ENCODE results near the gene PDGFRA. TPM values are rescaled to one million over a fixed set of nuclear protein-coding genes. Genes with fewer than 3 reads are reported as not detected.
A peak's percentile ranks its signal among the peaks of the same experiment; 100 is the strongest.
"Not testable (repeated sequence)": the region's sequence is repeated elsewhere in the genome, so short reads cannot be mapped to it uniquely, and the experiment has no call there.

PDGFRA gene
- total and polyA plus RNA-seq, 4 donors, result 14.5 to 297 (median 138) TPM

DNA sequence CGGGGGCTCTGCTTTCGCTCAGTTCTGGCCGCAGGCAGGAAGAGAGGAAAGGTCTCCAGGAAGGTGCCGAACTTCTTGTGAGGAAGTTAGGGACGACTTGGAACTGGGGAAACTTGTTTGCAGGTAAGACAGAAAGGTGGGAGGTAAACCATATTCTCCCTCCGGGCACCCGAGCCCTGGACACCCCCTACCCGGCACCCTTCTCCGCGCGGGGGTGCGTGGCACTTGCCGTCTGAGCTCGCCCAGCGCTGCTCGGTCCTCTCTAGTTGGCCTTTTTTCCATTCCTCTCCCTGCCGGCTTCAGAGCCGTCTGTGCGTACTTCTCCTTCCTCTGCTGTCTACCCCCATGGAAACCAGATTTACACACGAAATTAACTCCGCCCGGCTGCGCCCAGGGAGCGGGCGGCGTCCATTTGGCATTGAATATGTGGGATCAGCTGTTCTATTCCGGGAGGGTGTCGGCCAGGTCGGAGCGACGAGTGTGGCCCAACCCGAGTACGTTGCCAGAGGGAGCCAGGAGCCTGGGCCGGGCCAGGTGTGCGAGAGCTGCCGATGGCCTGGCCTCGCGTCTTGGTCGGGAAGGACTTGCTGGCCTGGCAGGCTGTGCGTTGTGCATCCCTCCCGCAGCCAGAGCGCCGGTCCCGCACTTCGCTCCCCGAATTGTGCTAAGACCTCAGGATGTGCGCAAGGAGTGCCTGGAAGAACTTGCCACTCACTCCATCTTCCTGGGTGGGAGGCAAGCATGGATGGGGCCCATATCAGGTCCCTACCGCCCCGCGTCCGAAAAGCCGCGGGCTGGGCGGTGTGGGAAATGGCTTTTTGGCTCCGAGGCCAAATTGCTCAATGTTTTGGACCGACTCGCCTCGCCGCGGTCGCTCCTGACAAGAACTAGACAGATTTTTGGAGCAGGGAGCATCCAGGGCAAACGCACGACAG, 1.7 kb downstream of the PDGFRA start:
- H3K4me3 ChIP-seq (ENCODE audit: low read length in 2 of 2), result peak overlapping the region; percentile 59 to 78
- H3K27ac ChIP-seq (ENCODE audit: low read depth in 1 of 2, low read length in 2 of 2), result peak overlapping the region; percentile 43 to 86
- no peaks in the 10 kb centered on the region for H3K36me3 ChIP-seq (ENCODE audit: control insufficient read depth in 1 of 2, insufficient read depth in 2 of 2, low read length in 1 of 2)
- 1% methylated on average over 60 to 63 of the region's 63 CpGs for WGBS, 2 donors
- H3K9me3 ChIP-seq (ENCODE audit: control insufficient read depth, low read length), result no peaks in the 10 kb centered on the region
- DNase-seq, result peak; percentile 70 to 84
- no peaks in the 10 kb centered on the region for H3K27me3 ChIP-seq (ENCODE audit: control insufficient read depth in 1 of 2, insufficient read depth in 2 of 2, low read length in 1 of 2)
- H3K4me1 ChIP-seq (ENCODE audit: control insufficient read depth in 1 of 2, insufficient read depth in 2 of 2, low read length in 2 of 2), result no peaks in the 10 kb centered on the region
- peak; percentile 20 for ATAC-seq (ENCODE audit: low FRiP score)
- intact Hi-C loops (cut with DNase I), result loop anchor here (5.0 to 10.0 kb wide), 7 partner anchors 528 to 1856 kb away; partner anchors contain the start of gene RASL11B (in 1 of the 2)

- intact Hi-C loops (cut with DNase I), result loop anchor here (5.0 to 10.0 kb wide), 7 partner anchors 529 to 1857 kb away; partner anchors contain the start of gene RASL11B (in 1 of the 2)
- Histone ChIP-seq H3K36me3 (ENCODE audit: control insufficient read depth in 1 of 2, insufficient read depth in 2 of 2, low read length in 1 of 2) (no peaks in the 10 kb centered on the region), H3K9me3 (ENCODE audit: control insufficient read depth, low read length) (no peaks in the 10 kb centered on the region), H3K27ac (ENCODE audit: low read depth in 1 of 2, low read length in 2 of 2) (peak overlapping the region; percentile 43 to 86), H3K4me1 (ENCODE audit: control insufficient read depth in 1 of 2, insufficient read depth in 2 of 2, low read length in 2 of 2) (no peaks in the 10 kb centered on the region), H3K27me3 (ENCODE audit: control insufficient read depth in 1 of 2, insufficient read depth in 2 of 2, low read length in 1 of 2) (no peaks in the 10 kb centered on the region), H3K4me3 (ENCODE audit: low read length in 2 of 2) (peak overlapping the region; percentile 59 to 78)
- no peak for ATAC-seq (ENCODE audit: low FRiP score)
- DNase-seq, result no peak
- 1 to 3% methylated on average over 20 of the region's 20 CpGs for WGBS, 2 donors
These were observed 2.3 kb downstream of the PDGFRA start for GRCh38 chr4:54231419-54231767.

GRCh38 chr4:54231768-54232688, 2.9 kb downstream of the PDGFRA start:
- Histone ChIP-seq H3K4me3 (ENCODE audit: low read length in 2 of 2) (peak overlapping the region; percentile 75 to 78), H3K27ac (ENCODE audit: low read depth in 1 of 2, low read length in 2 of 2) (peak overlapping the region in 1 of 2 donors; percentile 86), H3K9me3 (ENCODE audit: control insufficient read depth, low read length) (no peaks in the 10 kb centered on the region), H3K27me3 (ENCODE audit: control insufficient read depth in 1 of 2, insufficient read depth in 2 of 2, low read length in 1 of 2) (no peaks in the 10 kb centered on the region), H3K36me3 (ENCODE audit: control insufficient read depth in 1 of 2, insufficient read depth in 2 of 2, low read length in 1 of 2) (no peaks in the 10 kb centered on the region), H3K4me1 (ENCODE audit: control insufficient read depth in 1 of 2, insufficient read depth in 2 of 2, low read length in 2 of 2) (no peaks in the 10 kb centered on the region)
- 1% methylated on average over 55 to 63 of the region's 63 CpGs for WGBS, 2 donors
- peak; percentile 47 for ATAC-seq (ENCODE audit: low FRiP score)
- intact Hi-C loops (cut with DNase I), result loop anchor here (5.0 to 10.0 kb wide), 7 partner anchors 530 to 1857 kb away; partner anchors contain the start of gene RASL11B (in 1 of the 2)
- peak; percentile 89 to 92 for DNase-seq

DNA sequence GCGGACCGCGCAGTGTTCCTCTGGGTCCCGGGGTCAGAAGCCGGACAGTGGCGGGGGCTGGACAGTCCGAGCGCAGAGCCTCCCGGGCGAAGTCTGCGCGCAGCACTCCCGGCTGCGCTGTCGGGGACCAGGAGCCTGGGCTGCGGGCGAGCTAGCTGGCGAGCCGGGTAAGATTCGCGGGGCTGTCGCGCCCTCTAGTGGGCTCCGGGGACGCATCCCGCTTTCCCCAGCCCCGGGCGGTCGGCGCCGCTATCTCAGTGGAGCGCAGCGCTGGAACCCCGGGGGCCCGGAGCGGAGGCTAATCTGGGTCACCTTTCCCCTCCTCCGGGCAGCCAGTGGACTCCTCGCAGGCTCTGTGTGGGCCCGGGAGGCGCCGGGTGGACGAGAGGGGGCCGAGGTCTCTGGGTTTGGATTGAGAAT, 4.2 kb downstream of the PDGFRA start:
- ATAC-seq (ENCODE audit: low FRiP score) (peak; percentile 91), DNase-seq (peak; percentile 91 to 97)
- Histone ChIP-seq H3K27ac (ENCODE audit: low read depth in 1 of 2, low read length in 2 of 2) (peak overlapping the region in 1 of 2 donors; percentile 85), H3K36me3 (ENCODE audit: control insufficient read depth in 1 of 2, insufficient read depth in 2 of 2, low read length in 1 of 2) (no peaks in the 10 kb centered on the region), H3K9me3 (ENCODE audit: control insufficient read depth, low read length) (no peaks in the 10 kb centered on the region), H3K4me3 (ENCODE audit: low read length in 2 of 2) (peak overlapping the region; percentile 34 to 71), H3K4me1 (ENCODE audit: control insufficient read depth in 1 of 2, insufficient read depth in 2 of 2, low read length in 2 of 2) (no peaks in the 10 kb centered on the region), H3K27me3 (ENCODE audit: control insufficient read depth in 1 of 2, insufficient read depth in 2 of 2, low read length in 1 of 2) (no peaks in the 10 kb centered on the region)
- 0% methylated on average over 41 to 43 of the region's 43 CpGs for WGBS, 2 donors
- intact Hi-C loops (cut with DNase I), result loop anchor here (5.0 to 10.0 kb wide), 7 partner anchors 531 to 1858 kb away; partner anchors contain the start of gene RASL11B (in 1 of the 2)

- intact Hi-C loops (cut with DNase I), result loop anchor here (5.0 to 10.0 kb wide), 7 partner anchors 532 to 1859 kb away; partner anchors contain the start of gene RASL11B (in 1 of the 2)
- Histone ChIP-seq H3K4me1 (ENCODE audit: control insufficient read depth in 1 of 2, insufficient read depth in 2 of 2, low read length in 2 of 2) (no peaks in the 10 kb centered on the region), H3K4me3 (ENCODE audit: low read length in 2 of 2) (peak overlapping the region; percentile 34 to 56), H3K27ac (ENCODE audit: low read depth in 1 of 2, low read length in 2 of 2) (peak overlapping the region in 1 of 2 donors; percentile 84), H3K27me3 (ENCODE audit: control insufficient read depth in 1 of 2, insufficient read depth in 2 of 2, low read length in 1 of 2) (no peaks in the 10 kb centered on the region), H3K36me3 (ENCODE audit: control insufficient read depth in 1 of 2, insufficient read depth in 2 of 2, low read length in 1 of 2) (no peaks in the 10 kb centered on the region), H3K9me3 (ENCODE audit: control insufficient read depth, low read length) (no peaks in the 10 kb centered on the region)
- WGBS, 2 donors, result 0 to 1% methylated on average over 67 of the region's 67 CpGs
- peak; percentile 80 for ATAC-seq (ENCODE audit: low FRiP score)
- peak; percentile 88 to 93 for DNase-seq
These were observed 4.8 kb downstream of the PDGFRA start for GRCh38 chr4:54233697-54234496.

GRCh38 chr4:54234497-54235205, 5.6 kb downstream of the PDGFRA start:
- intact Hi-C loops (cut with DNase I), result loop anchor here (5.0 to 10.0 kb wide), 7 partner anchors 532 to 1860 kb away; partner anchors contain the start of gene RASL11B (in 1 of the 2)
- ATAC-seq (ENCODE audit: low FRiP score) (no peak), DNase-seq (no peak)
- H3K27me3 ChIP-seq (ENCODE audit: control insufficient read depth in 1 of 2, insufficient read depth in 2 of 2, low read length in 1 of 2), result no peaks in the 10 kb centered on the region
- peak overlapping the region in 1 of 2 donors; percentile 56 for H3K4me3 ChIP-seq (ENCODE audit: low read length in 2 of 2)
- H3K4me1 ChIP-seq (ENCODE audit: control insufficient read depth in 1 of 2, insufficient read depth in 2 of 2, low read length in 2 of 2), result no peaks in the 10 kb centered on the region
- 18% methylated on average over 10 of the region's 10 CpGs for WGBS, 2 donors
- no peaks in the 10 kb centered on the region for H3K36me3 ChIP-seq (ENCODE audit: control insufficient read depth in 1 of 2, insufficient read depth in 2 of 2, low read length in 1 of 2)
- H3K27ac ChIP-seq (ENCODE audit: low read depth in 1 of 2, low read length in 2 of 2), result no peak overlapping the region
- H3K9me3 ChIP-seq (ENCODE audit: control insufficient read depth, low read length), result no peaks in the 10 kb centered on the region

DNA sequence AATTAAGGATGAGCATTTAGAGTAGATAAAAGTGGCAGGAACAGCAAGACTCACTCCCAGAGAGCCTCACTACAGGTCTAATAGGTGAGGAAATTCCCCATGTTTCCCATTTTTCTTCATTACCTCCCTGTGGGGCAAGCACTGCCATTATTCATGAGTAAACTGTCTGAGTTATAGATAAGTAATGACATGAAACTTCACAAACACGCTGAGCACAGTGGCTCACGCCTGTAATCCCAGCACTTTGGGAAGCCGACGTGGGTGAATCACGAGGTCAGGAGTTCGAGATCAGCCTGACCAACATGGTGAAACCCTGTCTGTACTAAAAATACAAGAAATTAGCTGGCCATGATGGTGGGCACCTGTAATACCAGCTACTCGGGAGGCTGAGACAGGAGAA, 7.2 kb downstream of the PDGFRA start:
- not testable (repeated sequence) for H3K4me3 ChIP-seq (ENCODE audit: low read length in 2 of 2); H3K36me3 ChIP-seq (ENCODE audit: control insufficient read depth in 1 of 2, insufficient read depth in 2 of 2, low read length in 1 of 2); H3K27ac ChIP-seq (ENCODE audit: low read depth in 1 of 2, low read length in 2 of 2); DNase-seq; H3K9me3 ChIP-seq (ENCODE audit: control insufficient read depth, low read length); H3K27me3 ChIP-seq (ENCODE audit: control insufficient read depth in 1 of 2, insufficient read depth in 2 of 2, low read length in 1 of 2); H3K4me1 ChIP-seq (ENCODE audit: control insufficient read depth in 1 of 2, insufficient read depth in 2 of 2, low read length in 2 of 2); ATAC-seq (ENCODE audit: low FRiP score)
- 90 to 92% methylated on average over 7 of the region's 7 CpGs for WGBS, 2 donors
- intact Hi-C loops (cut with DNase I), result loop anchor here (10.0 kb wide), 2 partner anchors 1372 to 1862 kb away; partner anchors contain the start of gene RASL11B (in 1 of the 2)

All from aorta (tissue), 5 donors.